Measurements from ENCODE around the gene GABRP.
"Not testable (repeated sequence)": the region's sequence is repeated elsewhere in the genome, so short reads cannot be mapped to it uniquely, and the experiment has no call there.

GABRP gene

GRCh38 chr5:170755679-170756456 lies 27.7 kb upstream of the GABRP start:
- DNase-seq (ENCODE audit: low read depth in 2 of 2), result no peak

- no peak for DNase-seq (ENCODE audit: low read depth in 2 of 2)
These were observed 26.8 kb upstream of the GABRP start for GRCh38 chr5:170756691-170757090.

GRCh38 chr5:170757182-170757601 lies 26.3 kb upstream of the GABRP start:
- DNase-seq (ENCODE audit: low read depth in 2 of 2), result peak in 1 of 2 experiments; percentile 2

GRCh38 chr5:170757669-170758068 lies 25.9 kb upstream of the GABRP start:
- DNase-seq (ENCODE audit: low read depth in 2 of 2), result no peak

- DNase-seq (ENCODE audit: low read depth in 2 of 2), result no peak
These were observed 25.0 kb upstream of the GABRP start for GRCh38 chr5:170758481-170758880.

- DNase-seq (ENCODE audit: low read depth in 2 of 2), result no peak
These were observed 23.4 kb upstream of the GABRP start for GRCh38 chr5:170760113-170760512.

GRCh38 chr5:170761048-170761707 lies 22.3 kb upstream of the GABRP start:
- no peak for DNase-seq (ENCODE audit: low read depth in 2 of 2)

- no peak for DNase-seq (ENCODE audit: low read depth in 2 of 2)
These were observed 21.8 kb upstream of the GABRP start for GRCh38 chr5:170761708-170762066.

- not testable (repeated sequence) for DNase-seq (ENCODE audit: low read depth in 2 of 2)
These were observed 21.2 kb upstream of the GABRP start for GRCh38 chr5:170762298-170762697.

GRCh38 chr5:170765868-170766267 lies 17.7 kb upstream of the GABRP start:
- DNase-seq (ENCODE audit: low read depth in 2 of 2), result not testable (repeated sequence)

- no peak for DNase-seq (ENCODE audit: low read depth in 2 of 2)
These were observed 14.3 kb upstream of the GABRP start for GRCh38 chr5:170769246-170769645.

- DNase-seq (ENCODE audit: low read depth in 2 of 2), result no peak
These were observed 13.6 kb upstream of the GABRP start for GRCh38 chr5:170769898-170770416.

- no peak for DNase-seq (ENCODE audit: low read depth in 2 of 2)
These were observed 12.0 kb upstream of the GABRP start for GRCh38 chr5:170771496-170771895.

- no peak for DNase-seq (ENCODE audit: low read depth in 2 of 2)
These were observed 10.2 kb upstream of the GABRP start for GRCh38 chr5:170773024-170773985.

GRCh38 chr5:170774831-170775230 lies 8.7 kb upstream of the GABRP start:
- no peak for DNase-seq (ENCODE audit: low read depth in 2 of 2)

GRCh38 chr5:170781946-170782345 lies 1.6 kb upstream of the GABRP start:
- no peak for DNase-seq (ENCODE audit: low read depth in 2 of 2)

- no peak for DNase-seq (ENCODE audit: low read depth in 2 of 2)
These were observed 1.1 kb upstream of the GABRP start for GRCh38 chr5:170782438-170782837.

- no peak for DNase-seq (ENCODE audit: low read depth in 2 of 2)
These were observed 1.9 kb downstream of the GABRP start for GRCh38 chr5:170785416-170785815.

GRCh38 chr5:170787216-170787615 lies 3.7 kb downstream of the GABRP start:
- DNase-seq (ENCODE audit: low read depth in 2 of 2), result no peak

- no peak for DNase-seq (ENCODE audit: low read depth in 2 of 2)
These were observed 5.2 kb downstream of the GABRP start for GRCh38 chr5:170788626-170789304.

- no peak for DNase-seq (ENCODE audit: low read depth in 2 of 2)
These were observed 7.9 kb downstream of the GABRP start for GRCh38 chr5:170791325-170791954.
